ENCODE data around the gene MCTP2.

GRCh38 chr15:94314639-94315038 lies 83.3 kb downstream of the MCTP2 start:
- TF ChIP-seq POLR2A (IDR thresholded peaks at IDR 0.05) (no peak), CTCF (IDR thresholded peaks at IDR 0.05) (no peak), EP300 (IDR thresholded peaks at IDR 0.05) (no peak)
